Measurements from ENCODE around the gene CPZ.
"Not testable (repeated sequence)": the region's sequence is repeated elsewhere in the genome, so short reads cannot be mapped to it uniquely, and the experiment has no call there.

Gene CPZ

DNA sequence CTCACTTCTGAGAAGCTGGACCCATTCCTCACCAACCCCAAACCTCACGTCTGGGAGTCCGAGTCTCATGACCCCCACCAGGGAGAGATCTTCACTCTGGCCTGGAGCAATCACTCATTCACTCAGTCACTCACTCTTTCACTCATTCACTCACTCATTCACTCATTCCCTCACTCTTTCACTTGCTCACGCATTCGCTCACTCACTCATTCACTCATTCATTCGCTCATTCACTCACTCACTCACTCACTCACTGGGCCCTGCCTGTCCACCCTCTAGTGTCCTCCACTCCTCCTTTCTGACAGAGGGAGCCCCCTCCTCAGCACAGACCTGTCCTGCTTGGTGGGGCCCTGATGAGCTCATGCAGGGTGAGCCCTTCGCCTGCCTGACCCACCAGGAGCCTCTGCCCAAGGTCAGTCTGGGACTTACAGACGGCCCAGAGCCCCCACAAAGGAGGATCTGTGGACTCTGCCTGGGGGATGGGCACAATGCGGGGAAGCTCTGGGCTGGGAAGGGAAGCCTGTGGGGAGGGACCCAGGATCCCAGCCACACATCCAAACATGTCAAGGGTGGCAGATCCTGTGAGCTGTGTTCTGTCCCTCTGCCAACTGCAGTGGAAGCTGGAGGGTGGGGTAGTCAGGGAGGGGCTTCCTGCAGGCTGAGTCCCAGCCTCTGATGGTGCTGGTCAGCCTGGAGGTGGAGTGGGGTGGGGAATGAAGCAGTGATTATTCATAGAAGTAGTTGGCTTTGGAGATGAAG lies 18.5 kb downstream of the CPZ start:
- no peak for DNase-seq (ENCODE audit: low spot score)

DNA sequence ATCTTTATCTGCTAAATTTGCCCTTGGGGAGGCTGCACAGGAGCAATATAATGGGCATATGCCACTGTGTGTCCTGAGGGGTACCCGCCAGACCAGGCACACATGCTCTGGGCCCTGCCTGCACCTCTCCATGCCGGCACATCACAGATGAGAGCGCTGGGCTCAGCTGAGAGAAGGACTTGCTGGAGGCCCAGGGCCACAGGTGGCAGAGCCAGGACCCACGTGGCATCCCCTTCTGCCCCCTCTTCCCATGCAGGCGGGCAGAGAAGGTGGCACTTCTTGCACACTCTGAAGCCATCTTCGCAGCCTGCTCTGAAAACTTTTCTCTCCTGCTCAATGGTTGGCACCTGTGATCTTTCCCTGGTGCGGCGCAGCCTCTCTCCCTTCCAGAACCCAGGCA lies 20.1 kb downstream of the CPZ start:
- no peak for DNase-seq (ENCODE audit: low spot score)

DNA sequence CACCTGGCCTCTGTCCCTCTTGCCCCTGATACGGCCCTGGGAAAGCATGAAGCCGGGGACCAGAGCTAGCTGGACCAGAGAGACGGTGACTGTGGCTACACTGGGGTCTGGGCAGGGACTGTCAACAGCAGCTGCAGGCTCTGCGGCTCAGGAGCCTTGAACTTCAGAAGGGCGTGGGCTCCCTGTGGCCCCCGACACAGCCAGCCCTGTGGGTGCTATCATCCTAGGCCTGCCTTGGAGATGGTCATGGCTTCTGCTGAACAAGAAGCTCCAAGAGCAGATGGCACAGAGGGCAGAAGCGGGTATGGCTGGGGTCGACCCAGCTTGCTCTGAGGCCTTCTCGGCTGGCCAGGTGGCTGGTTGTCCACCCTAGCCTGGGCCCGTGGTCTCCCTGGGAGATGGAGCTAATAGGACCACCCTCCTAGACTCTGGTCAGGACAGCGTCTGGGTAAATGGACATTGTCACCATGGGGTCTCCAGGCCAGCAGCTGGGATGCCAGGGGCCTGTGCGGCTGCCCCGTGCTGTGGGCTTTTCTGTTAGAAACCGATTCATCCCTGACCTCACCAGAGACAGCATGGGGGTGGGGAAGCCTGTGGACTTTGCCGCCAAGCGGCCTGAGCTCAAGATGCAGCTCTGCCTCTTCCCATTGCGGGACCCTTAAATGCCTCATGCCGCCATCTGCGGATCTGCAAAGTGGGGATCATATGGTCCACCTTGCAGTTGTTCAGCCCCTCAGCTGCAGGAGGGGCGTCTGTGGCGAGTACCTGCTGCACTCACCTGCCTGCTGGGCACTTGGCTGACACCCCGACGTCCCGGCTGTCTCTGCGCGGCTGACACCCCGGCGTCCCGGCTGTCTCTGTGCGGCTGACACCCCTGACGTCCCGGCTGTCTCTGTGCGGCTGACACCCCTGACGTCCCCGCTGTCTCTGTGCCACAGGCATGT lies 21.1 kb downstream of the CPZ start:
- DNase-seq (ENCODE audit: low spot score): no peak

- DNase-seq (ENCODE audit: low spot score): no peak
Observed at GRCh38 chr4:8614365-8615193, 22.0 kb downstream of the CPZ start.

- no peak for DNase-seq (ENCODE audit: low spot score)
Observed at GRCh38 chr4:8615366-8615765, 22.8 kb downstream of the CPZ start.

GRCh38 chr4:8615921-8616787 lies 23.6 kb downstream of the CPZ start:
- no peak for DNase-seq (ENCODE audit: low spot score)

- DNase-seq (ENCODE audit: low spot score): no peak
Observed at GRCh38 chr4:8616831-8617230, 24.3 kb downstream of the CPZ start.

DNA sequence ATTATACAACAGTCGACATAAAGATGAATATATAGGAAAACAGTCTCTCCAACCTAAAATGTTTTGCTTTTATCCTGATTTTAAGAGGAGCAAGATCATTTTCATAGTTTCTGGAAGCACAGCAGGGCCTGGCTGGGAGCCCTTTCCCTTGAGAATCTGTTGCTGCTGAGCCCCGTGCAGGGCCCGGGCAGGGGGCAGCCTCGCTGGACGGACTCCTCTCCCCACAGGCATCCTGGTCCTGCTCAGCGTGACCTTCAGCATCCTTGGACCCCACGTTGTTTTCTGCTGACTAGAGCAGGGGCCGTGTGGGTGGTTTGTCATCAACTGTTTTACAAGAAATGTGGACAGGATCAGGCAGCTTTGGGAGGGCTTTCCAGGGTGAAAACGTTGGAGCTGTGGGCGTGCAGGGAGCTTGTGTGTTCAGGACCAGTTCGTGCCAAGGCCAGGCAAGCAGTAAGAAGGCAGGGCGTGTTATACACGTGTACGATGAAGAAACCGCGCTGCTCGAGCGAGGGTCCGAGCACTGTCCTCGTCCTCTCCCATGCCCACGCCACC lies 25.0 kb downstream of the CPZ start:
- DNase-seq (ENCODE audit: low spot score): no peak

DNA sequence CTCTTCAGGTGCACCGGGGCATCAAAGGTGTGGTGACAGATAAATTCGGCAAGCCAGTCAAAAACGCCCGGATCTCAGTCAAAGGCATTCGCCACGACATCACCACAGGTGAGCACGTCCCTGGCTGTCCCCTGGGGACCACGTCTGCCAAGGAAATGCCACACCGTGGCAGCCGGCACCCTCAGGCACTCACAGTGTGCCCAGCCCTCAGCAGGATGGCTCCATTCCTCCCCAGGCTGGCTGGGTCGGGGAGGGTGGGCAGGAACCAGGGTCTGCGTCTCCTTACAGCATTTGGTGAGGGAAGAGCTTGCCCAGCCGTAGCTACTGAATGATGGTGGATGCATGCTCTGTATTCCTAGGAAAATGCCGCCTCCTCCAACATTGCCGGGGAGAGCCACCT lies 25.9 kb downstream of the CPZ start:
- no peak for DNase-seq (ENCODE audit: low spot score)

DNA sequence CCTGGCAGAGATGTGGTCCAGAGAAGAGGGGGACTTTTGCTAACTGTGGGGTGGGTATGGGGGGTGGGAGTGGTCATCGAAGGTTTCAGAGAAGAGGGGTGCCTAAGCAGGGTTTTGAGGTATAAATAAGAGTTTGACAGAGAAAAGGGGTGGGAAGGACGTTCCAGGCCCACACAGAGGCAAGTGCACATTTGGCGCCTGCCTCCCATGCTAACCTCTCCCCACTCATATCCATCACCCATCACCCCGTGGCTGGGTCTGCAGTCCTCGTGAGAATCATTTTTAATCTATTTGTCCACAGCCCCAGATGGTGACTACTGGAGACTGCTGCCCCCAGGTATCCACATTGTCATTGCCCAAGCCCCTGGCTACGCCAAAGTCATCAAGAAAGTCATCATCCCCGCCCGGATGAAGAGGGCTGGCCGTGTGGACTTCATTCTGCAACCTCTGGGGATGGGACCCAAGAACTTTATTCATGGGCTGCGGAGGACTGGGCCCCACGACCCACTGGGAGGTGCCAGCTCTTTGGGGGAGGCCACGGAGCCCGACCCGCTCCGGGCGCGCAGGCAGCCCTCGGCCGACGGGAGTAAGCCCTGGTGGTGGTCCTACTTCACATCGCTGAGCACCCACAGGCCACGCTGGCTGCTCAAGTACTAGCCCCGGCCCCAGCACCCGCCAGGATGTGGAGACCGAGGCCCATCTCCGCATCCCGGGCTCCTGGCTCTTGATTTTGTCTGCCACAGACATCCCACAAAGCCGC lies 26.6 kb downstream of the CPZ start:
- no peak for DNase-seq (ENCODE audit: low spot score)

DNA sequence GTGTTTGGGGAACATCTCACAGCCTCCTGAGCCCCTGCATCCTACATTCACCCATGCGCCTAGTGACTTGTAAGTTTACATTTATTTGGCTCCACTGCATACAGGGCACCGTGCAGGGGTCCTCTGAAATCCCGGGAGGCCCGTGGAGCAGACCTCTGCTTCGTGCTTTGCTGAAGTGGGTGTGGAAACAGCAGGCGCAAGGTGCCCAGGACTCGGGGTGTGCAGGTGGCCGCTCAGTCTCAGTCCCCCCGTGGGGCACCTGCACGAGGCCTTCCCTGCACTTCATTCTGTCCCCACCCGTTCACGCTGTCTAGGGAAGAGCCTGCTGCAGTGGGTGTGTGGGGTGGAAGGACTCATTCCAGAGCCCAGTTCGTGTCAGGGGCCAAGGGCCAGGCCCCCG lies 28.6 kb downstream of the CPZ start:
- DNase-seq (ENCODE audit: low spot score): not testable (repeated sequence)

DNA sequence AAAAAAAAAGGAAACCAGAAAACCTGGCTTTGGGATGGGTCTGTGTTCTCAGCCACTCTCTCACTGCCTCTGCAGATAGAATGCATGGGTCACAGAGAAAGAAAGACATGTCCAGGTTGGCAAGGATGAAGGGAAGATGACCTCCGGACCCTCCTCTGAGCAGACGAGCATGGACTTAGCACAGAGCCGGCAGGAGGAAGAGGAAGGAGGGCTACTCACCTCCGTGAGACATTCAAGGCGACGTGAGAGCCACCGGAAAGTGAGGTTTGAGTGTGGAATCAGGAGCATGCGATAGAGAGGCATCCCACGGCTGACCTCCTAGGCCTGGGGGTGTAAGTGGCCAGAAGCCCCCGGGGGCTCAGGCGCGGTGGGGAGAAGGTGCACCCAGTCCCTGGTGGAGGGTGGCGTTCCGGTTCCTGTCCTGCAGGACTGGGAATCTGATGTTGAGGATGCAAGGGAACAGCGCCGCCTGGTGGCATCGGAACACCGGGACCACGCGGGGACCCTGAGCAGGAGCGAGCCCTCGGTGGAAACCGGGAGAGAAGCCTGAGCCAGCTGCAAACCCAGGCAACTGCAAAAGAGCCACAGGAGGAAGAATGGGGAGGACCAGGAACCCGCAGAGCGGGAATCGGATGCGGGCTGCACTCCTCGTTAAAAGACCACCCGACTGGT lies 32.2 kb downstream of the CPZ start:
- not testable (repeated sequence) for DNase-seq (ENCODE audit: low spot score)

DNA sequence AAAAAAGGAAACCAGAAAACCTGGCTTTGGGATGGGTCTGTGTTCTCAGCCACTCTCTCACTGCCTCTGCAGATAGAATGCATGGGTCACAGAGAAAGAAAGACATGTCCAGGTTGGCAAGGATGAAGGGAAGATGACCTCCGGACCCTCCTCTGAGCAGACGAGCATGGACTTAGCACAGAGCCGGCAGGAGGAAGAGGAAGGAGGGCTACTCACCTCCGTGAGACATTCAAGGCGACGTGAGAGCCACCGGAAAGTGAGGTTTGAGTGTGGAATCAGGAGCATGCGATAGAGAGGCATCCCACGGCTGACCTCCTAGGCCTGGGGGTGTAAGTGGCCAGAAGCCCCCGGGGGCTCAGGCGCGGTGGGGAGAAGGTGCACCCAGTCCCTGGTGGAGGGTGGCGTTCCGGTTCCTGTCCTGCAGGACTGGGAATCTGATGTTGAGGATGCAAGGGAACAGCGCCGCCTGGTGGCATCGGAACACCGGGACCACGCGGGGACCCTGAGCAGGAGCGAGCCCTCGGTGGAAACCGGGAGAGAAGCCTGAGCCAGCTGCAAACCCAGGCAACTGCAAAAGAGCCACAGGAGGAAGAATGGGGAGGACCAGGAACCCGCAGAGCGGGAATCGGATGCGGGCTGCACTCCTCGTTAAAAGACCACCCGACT lies 37.8 kb downstream of the CPZ start:
- not testable (repeated sequence) for DNase-seq (ENCODE audit: low spot score)

DNA sequence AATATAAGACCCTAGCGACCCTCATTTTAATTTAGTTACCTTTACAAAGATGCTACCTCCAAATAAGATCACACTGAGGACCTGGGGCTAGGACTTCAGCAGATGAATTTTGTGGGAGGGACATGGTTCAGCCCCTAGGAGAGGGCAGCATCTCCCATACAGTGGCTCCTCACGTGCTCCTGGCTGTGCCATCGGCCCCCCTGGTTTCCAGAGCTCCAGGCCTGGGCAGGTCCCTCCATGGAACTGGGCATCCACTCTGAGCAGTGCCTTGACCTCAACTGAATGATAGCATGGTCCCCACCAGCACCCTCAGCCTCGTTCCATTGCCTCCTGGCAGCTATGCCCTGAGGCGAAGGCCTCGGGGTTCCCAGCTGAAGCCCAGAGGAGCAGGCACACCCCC lies 39.3 kb downstream of the CPZ start:
- not testable (repeated sequence) for DNase-seq (ENCODE audit: low spot score)

DNA sequence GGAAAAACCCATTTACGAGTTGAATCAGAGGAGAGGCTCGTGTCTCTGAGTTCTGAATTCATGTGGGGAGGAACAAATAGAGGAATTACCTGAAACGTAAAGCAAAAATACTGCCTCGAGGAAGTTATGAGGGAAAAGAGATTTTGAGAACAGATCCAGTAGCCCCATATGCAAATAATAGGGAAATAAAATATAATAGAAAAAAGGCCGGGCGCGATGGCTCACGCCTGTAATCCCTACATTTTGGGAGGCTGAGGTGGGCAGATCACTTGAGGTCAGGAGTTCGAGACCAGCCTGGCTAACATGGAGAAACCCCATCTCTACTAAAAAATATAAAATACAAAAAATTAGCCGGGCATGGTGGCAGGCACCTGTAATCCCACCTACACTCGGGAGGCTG lies 42.2 kb downstream of the CPZ start:
- DNase-seq (ENCODE audit: low spot score): not testable (repeated sequence)

GRCh38 chr4:8635897-8636554 lies 43.5 kb downstream of the CPZ start:
- DNase-seq (ENCODE audit: low spot score): not testable (repeated sequence)

DNA sequence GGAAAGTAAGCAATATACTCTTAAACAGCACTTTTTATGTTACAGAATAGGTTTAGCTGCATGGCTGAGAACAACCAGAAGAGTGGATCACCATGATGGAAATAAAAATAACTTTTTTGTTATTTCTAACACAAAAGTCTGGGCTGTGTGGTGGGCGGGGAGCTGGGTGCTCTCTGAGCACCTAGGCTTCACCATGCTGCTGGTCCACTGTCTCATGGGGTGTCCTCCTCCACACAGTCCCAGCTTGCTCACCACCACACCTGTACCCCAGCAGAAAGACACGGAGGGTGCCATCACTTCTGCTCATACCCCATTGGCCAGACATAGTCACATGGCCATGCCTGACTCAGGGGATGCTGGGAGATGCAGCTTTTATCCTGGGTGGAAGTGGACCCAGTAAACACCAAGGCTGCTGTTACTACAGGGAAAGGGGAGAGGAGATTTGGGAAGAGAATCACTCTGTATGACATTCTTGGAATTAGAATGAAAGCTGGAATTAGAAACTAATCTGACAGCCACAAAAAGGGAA lies 45.0 kb downstream of the CPZ start:
- no peak for DNase-seq (ENCODE audit: low spot score)

- no peak for DNase-seq (ENCODE audit: low spot score)
Observed at GRCh38 chr4:8639021-8639420, 46.5 kb downstream of the CPZ start.

Measured in RKO (cell line).